Right atrium auricular region (tissue), 2 donors: ENCODE results near the gene PIGL. TPM values are rescaled to one million over a fixed set of nuclear protein-coding genes. Genes with fewer than 3 reads are reported as not detected.
"Not testable (repeated sequence)": the region's sequence is repeated elsewhere in the genome, so short reads cannot be mapped to it uniquely, and the experiment has no call there.

ENCODE experiments used
- DNase-seq: peaks from one replicate; pipeline ENCODE4 v3.0.0-alpha.2; 2019; ENCODE audit warnings: low spot score
- H3K27ac ChIP-seq, 2 donors: fragments of 200-600 bp; sonication (generic); 1 replicate in 1 of 2; 2 replicates in 1 of 2; pipeline ENCODE4 v1.5.1; 2016 to 2019
- H3K27me3 ChIP-seq, 2 donors: fragments of 200-600 bp; sonication (generic); one replicate each; pipeline versions ENCODE4 v1.5.1 to v1.6.0; 2017 to 2019
- H3K36me3 ChIP-seq: fragments of 200-600 bp; sonication (generic); one replicate; pipeline ENCODE4 v1.5.1; 2016
- H3K4me1 ChIP-seq, 2 donors: fragments of 200-600 bp; sonication (generic); one replicate each; pipeline versions ENCODE4 v1.5.1 to v1.6.0; 2017 to 2019
- H3K4me3 ChIP-seq, 2 donors: fragments of 200-600 bp; sonication (generic); 1 replicate in 1 of 2; 2 replicates in 1 of 2; pipeline ENCODE4 v1.5.1; 2017 to 2019; ENCODE audit warnings: mild to moderate bottlenecking in 1 of 2, moderate library complexity in 1 of 2
- H3K9me3 ChIP-seq, 2 donors: fragments of 200-600 bp; sonication (generic); one replicate each; pipeline ENCODE4 v1.5.1; 2019
- CTCF ChIP-seq, 2 donors: fragments of 200-600 bp; sonication (generic); IDR thresholded peaks; one replicate each; pipeline ENCODE4 v1.5.1; 2019; ENCODE audit warnings: antibody characterized with exemption in 2 of 2
- total RNA-seq, 2 donors: library from RNA; depleted of rRNA; stranded (reverse); fragments of >200 nt; gene quantifications; one replicate each; pipeline ENCODE4 v1.1.0, GENCODE V29; 2016

The PIGL gene
- total RNA-seq, 2 donors from 2014 or later = 10.3 to 14.0 TPM

- peaks cover 0 to 28% of the 10 kb centered on the region in 2 donors for H3K4me1 ChIP-seq
- DNase-seq, H3K27ac ChIP-seq, H3K27me3 ChIP-seq, H3K36me3 ChIP-seq, H3K9me3 ChIP-seq, H3K4me3 ChIP-seq: not testable (repeated sequence)
Observed at GRCh38 chr17:16204763-16205162, 12.2 kb upstream of the PIGL start.

GRCh38 chr17:16211590-16211989 is 5.4 kb upstream of the PIGL start:
- H3K36me3 ChIP-seq = no peaks in the 10 kb centered on the region
- TF ChIP-seq CTCF (IDR thresholded peaks at IDR 0.05) = no peak
- H3K4me1 ChIP-seq = peaks cover 0 to 22% of the 10 kb centered on the region in 2 donors
- no peaks in the 10 kb centered on the region for H3K9me3 ChIP-seq
- no peak overlapping the region for H3K4me3 ChIP-seq
- no peak overlapping the region for H3K27ac ChIP-seq
- DNase-seq = no peak
- H3K27me3 ChIP-seq = no peaks in the 10 kb centered on the region

- H3K27me3 ChIP-seq = no peaks in the 10 kb centered on the region
Observed at GRCh38 chr17:16212793-16213192, 4.2 kb upstream of the PIGL start.

GRCh38 chr17:16214190-16215001 is 2.6 kb upstream of the PIGL start:
- H3K4me1 ChIP-seq = peaks cover 0 to 31% of the 10 kb centered on the region in 2 donors

More at GRCh38 chr17:16212793-16213192, 4.2 kb upstream of the PIGL start:
- Histone ChIP-seq H3K4me1 (peaks cover 0 to 28% of the 10 kb centered on the region in 2 donors), H3K9me3 (no peaks in the 10 kb centered on the region), H3K4me3 (no peak overlapping the region), H3K36me3 (no peaks in the 10 kb centered on the region), H3K27ac (no peak overlapping the region)
- no peak for DNase-seq
- TF ChIP-seq CTCF (IDR thresholded peaks at IDR 0.05) = no peak

GRCh38 chr17:16215002-16215272 is 2.1 kb upstream of the PIGL start:
- no peak for DNase-seq
- H3K4me3 ChIP-seq = peak overlapping the region; percentile 73 to 93
- H3K27me3 ChIP-seq = no peaks in the 10 kb centered on the region
- TF ChIP-seq CTCF (IDR thresholded peaks at IDR 0.05) = no peak
- no peaks in the 10 kb centered on the region for H3K9me3 ChIP-seq
- H3K36me3 ChIP-seq = no peaks in the 10 kb centered on the region
- H3K4me1 ChIP-seq = peaks cover 0 to 31% of the 10 kb centered on the region in 2 donors
- H3K27ac ChIP-seq = peak overlapping the region; percentile 95

More at GRCh38 chr17:16214190-16215001, 2.6 kb upstream of the PIGL start:
- Histone ChIP-seq H3K27me3 (no peaks in the 10 kb centered on the region), H3K27ac (peak overlapping the region; percentile 95), H3K4me3 (peak overlapping the region; percentile 73 to 93), H3K9me3 (no peaks in the 10 kb centered on the region), H3K36me3 (no peaks in the 10 kb centered on the region)
- TF ChIP-seq CTCF (IDR thresholded peaks at IDR 0.05) = no peak
- DNase-seq = no peak

- Histone ChIP-seq H3K27me3 (no peaks in the 10 kb centered on the region), H3K4me3 (peak within 1 kb of the TSS; percentile 73 to 93), H3K27ac (peak within 1 kb of the TSS; percentile 95), H3K36me3 (no peaks in the 10 kb centered on the region), H3K4me1 (peaks cover 0 to 31% of the 10 kb centered on the region in 2 donors), H3K9me3 (no peaks in the 10 kb centered on the region)
- peak in 1 of 2 donors; percentile 54 for TF ChIP-seq CTCF (IDR thresholded peaks at IDR 0.05)
- peak; percentile 86 for DNase-seq
Observed at GRCh38 chr17:16215273-16215964, 1.6 kb upstream of the PIGL start, which contains the start of gene NCOR1. TSS of gene NCOR1 (minus strand) at chr17:16215534. CDS start at chr17:16194569, 20,965 bp downstream.
